Mesenchymal stem cell (in vitro differentiated cells and primary cell): ENCODE data around the gene SORBS1.

Experiments used
- DNase-seq: peaks from one replicate; pipeline ENCODE4 v3.0.0-alpha.2; 2013
- H2AFZ ChIP-seq: one replicate; pipeline ENCODE4 v1.6.1; 2013; ENCODE audit warnings: low read depth, mild to moderate bottlenecking, control low read depth, inconsistent platforms, low read length, moderate library complexity
- H2AK5ac ChIP-seq: 2 replicates; pipeline ENCODE4 v1.6.1; 2013; ENCODE audit warnings: low read length, moderate library complexity, mild to moderate bottlenecking, inconsistent platforms; ENCODE audit not compliant: severe bottlenecking
- H2BK120ac ChIP-seq: one replicate; pipeline ENCODE4 v1.6.1; 2013; ENCODE audit warnings: low read depth, mild to moderate bottlenecking, inconsistent platforms, low read length, moderate library complexity
- H2BK12ac ChIP-seq, 2 experiments: one replicate each; pipeline ENCODE4 v1.6.1; 2013; ENCODE audit warnings: inconsistent platforms in 2 of 2, low read length in 2 of 2, mild to moderate bottlenecking in 2 of 2, moderate library complexity in 2 of 2, control low read depth in 1 of 2
- H2BK15ac ChIP-seq: one replicate; pipeline ENCODE4 v1.6.1; 2013; ENCODE audit warnings: mild to moderate bottlenecking, low read depth, inconsistent platforms; ENCODE audit not compliant: poor library complexity, severe bottlenecking
- H2BK5ac ChIP-seq: 2 replicates; pipeline ENCODE4 v1.6.1; 2013; ENCODE audit warnings: low read depth, mild to moderate bottlenecking, low read length, control low read depth, inconsistent platforms; ENCODE audit not compliant: poor library complexity, severe bottlenecking
- H3K14ac ChIP-seq, 2 experiments: one replicate each; pipeline ENCODE4 v1.6.1; 2013; ENCODE audit warnings: inconsistent platforms in 2 of 2, low read length in 2 of 2, control low read depth in 1 of 2, mild to moderate bottlenecking in 1 of 2, moderate library complexity in 1 of 2
- H3K18ac ChIP-seq, 2 experiments: one replicate each; pipeline ENCODE4 v1.6.1; 2013; ENCODE audit warnings: inconsistent platforms in 2 of 2, low read length in 2 of 2, control low read depth in 1 of 2, low read depth in 1 of 2, mild to moderate bottlenecking in 1 of 2
- H3K23ac ChIP-seq, 2 experiments: one replicate each; pipeline ENCODE4 v1.6.1; 2013; ENCODE audit warnings: inconsistent platforms in 2 of 2, low read length in 2 of 2, mild to moderate bottlenecking in 2 of 2, moderate library complexity in 2 of 2, control low read depth in 1 of 2
- H3K27ac ChIP-seq: 2 replicates; pipeline ENCODE4 v1.5.1; 2013; ENCODE audit warnings: mild to moderate bottlenecking, moderate library complexity, low read length, control low read depth, inconsistent platforms; ENCODE audit not compliant: poor library complexity, severe bottlenecking
- H3K27me3 ChIP-seq, 2 experiments: 2 replicates each; pipeline versions ENCODE4 v1.6.1 to v1.7.0; 2013; ENCODE audit warnings: low read length in 2 of 2, mild to moderate bottlenecking in 2 of 2, moderate library complexity in 2 of 2, control low read depth in 1 of 2, inconsistent platforms in 1 of 2; ENCODE audit not compliant: control insufficient read depth in 1 of 2, insufficient read depth in 1 of 2
- H3K36me3 ChIP-seq, 2 experiments: 2 replicates each; pipeline versions ENCODE4 v1.6.1 to v1.7.0; 2013; ENCODE audit warnings: low read length in 2 of 2, control low read depth in 1 of 2, inconsistent platforms in 1 of 2, low read depth in 1 of 2, mild to moderate bottlenecking in 1 of 2; ENCODE audit not compliant: insufficient read depth in 2 of 2, control insufficient read depth in 1 of 2
- H3K4ac ChIP-seq, 2 experiments: one replicate each; pipeline ENCODE4 v1.6.1; 2013; ENCODE audit warnings: inconsistent platforms in 2 of 2, low read length in 2 of 2, mild to moderate bottlenecking in 2 of 2, moderate library complexity in 2 of 2, control low read depth in 1 of 2, low read depth in 1 of 2
- H3K4me1 ChIP-seq: 2 replicates; pipeline ENCODE4 v1.6.1; 2013; ENCODE audit warnings: low read depth, low read length, control low read depth; ENCODE audit not compliant: control insufficient read depth, insufficient read depth
- H3K4me2 ChIP-seq: 2 replicates; pipeline ENCODE4 v1.6.1; 2013; ENCODE audit warnings: low read length, mild to moderate bottlenecking, inconsistent platforms; ENCODE audit not compliant: poor library complexity, severe bottlenecking
- H3K4me3 ChIP-seq, 2 experiments: 2 replicates each; pipeline versions ENCODE4 v1.5.1 to v1.7.0; 2013; ENCODE audit warnings: low read length in 2 of 2, mild to moderate bottlenecking in 2 of 2, control low read depth in 1 of 2, low read depth in 1 of 2; ENCODE audit not compliant: insufficient read depth in 1 of 2
- H3K79me1 ChIP-seq: replicated peaks from 2 replicates; pipeline ENCODE4 v1.6.1; 2013; ENCODE audit warnings: mild to moderate bottlenecking, control low read depth, low read length, inconsistent platforms; ENCODE audit not compliant: poor library complexity, severe bottlenecking
- H3K9ac ChIP-seq: 2 replicates; pipeline ENCODE4 v1.7.0; 2013; ENCODE audit warnings: mild to moderate bottlenecking, low read length, moderate library complexity
- H3K9me3 ChIP-seq: 2 replicates; pipeline ENCODE4 v1.7.0; 2013; ENCODE audit warnings: mild to moderate bottlenecking, low read length; ENCODE audit not compliant: control insufficient read depth
- H4K8ac ChIP-seq: one replicate; pipeline ENCODE4 v1.6.1; 2013; ENCODE audit warnings: inconsistent platforms, mild to moderate bottlenecking, low read length, moderate library complexity
- H4K91ac ChIP-seq: one replicate; pipeline ENCODE4 v1.6.1; 2013; ENCODE audit warnings: mild to moderate bottlenecking, low read length, inconsistent platforms
- WGBS: methylation state at CpG from one replicate; pipeline ENCODE4 v1.1.7; 2013; ENCODE audit warnings: mixed read lengths; 5-methylcytosine and 5-hydroxymethylcytosine counted together

SORBS1 gene

GRCh38 chr10:95604630-95605029 is 43.5 kb upstream of the SORBS1 start:
- no peak overlapping the region for H3K4me2 ChIP-seq
- no peaks in the 10 kb centered on the region for H3K4me1 ChIP-seq
- no peak overlapping the region for H3K23ac ChIP-seq
- H3K36me3 ChIP-seq = peaks cover 42 to 49% of the 10 kb centered on the region in 2 experiments
- no peaks in the 10 kb centered on the region for H3K9me3 ChIP-seq
- no peaks in the 10 kb centered on the region for H3K27me3 ChIP-seq
- no peak overlapping the region for H2AFZ ChIP-seq
- H2BK12ac ChIP-seq = no peak overlapping the region
- H3K18ac ChIP-seq = no peak overlapping the region
- no peak overlapping the region for H3K9ac ChIP-seq
- no peak overlapping the region for H3K4me3 ChIP-seq
- H4K91ac ChIP-seq = no peak overlapping the region
- no peak overlapping the region for H3K27ac ChIP-seq
- no peak overlapping the region for H3K14ac ChIP-seq
- H4K8ac ChIP-seq = no peak overlapping the region
- no peak overlapping the region for H2BK5ac ChIP-seq
- no peak overlapping the region for H2AK5ac ChIP-seq
- no peak for DNase-seq
- no peak overlapping the region for H2BK120ac ChIP-seq
- H3K79me1 ChIP-seq = peaks cover 2% of the 10 kb centered on the region
- H2BK15ac ChIP-seq = no peak overlapping the region
- no peak overlapping the region for H3K4ac ChIP-seq

- Histone ChIP-seq H3K4me1 (no peaks in the 10 kb centered on the region), H3K23ac (no peak overlapping the region), H3K4ac (no peak overlapping the region), H2BK15ac (no peak overlapping the region), H3K4me2 (no peak overlapping the region), H3K9ac (no peak overlapping the region), H3K9me3 (no peaks in the 10 kb centered on the region), H2BK5ac (no peak overlapping the region), H3K27ac (no peak overlapping the region), H3K4me3 (no peak overlapping the region), H3K14ac (no peak overlapping the region), H2BK120ac (no peak overlapping the region), H2BK12ac (no peak overlapping the region), H3K79me1 (no peaks in the 10 kb centered on the region), H4K91ac (no peak overlapping the region), H3K36me3 (peaks cover 26 to 28% of the 10 kb centered on the region in 2 experiments), H3K18ac (no peak overlapping the region), H3K27me3 (peaks cover 0 to 3% of the 10 kb centered on the region in 2 experiments), H2AK5ac (no peak overlapping the region), H2AFZ (no peak overlapping the region), H4K8ac (no peak overlapping the region)
- WGBS = 78% methylated on average over 6 of the region's 6 CpGs
- no peak for DNase-seq
Observed at GRCh38 chr10:95602382-95602781, 41.2 kb upstream of the SORBS1 start.

- no peak overlapping the region for H2BK5ac ChIP-seq
- peaks cover 0 to 5% of the 10 kb centered on the region in 2 experiments for H3K27me3 ChIP-seq
- WGBS = 21% methylated on average over 6 of the region's 6 CpGs
- H3K18ac ChIP-seq = no peak overlapping the region
- H2BK15ac ChIP-seq = no peak overlapping the region
- no peak overlapping the region for H3K9ac ChIP-seq
- peak; percentile 85 for DNase-seq
- no peak overlapping the region for H2BK12ac ChIP-seq
- H3K4me2 ChIP-seq = no peak overlapping the region
- H3K14ac ChIP-seq = no peak overlapping the region
- no peak overlapping the region for H3K4ac ChIP-seq
- H2AK5ac ChIP-seq = no peak overlapping the region
- no peaks in the 10 kb centered on the region for H3K79me1 ChIP-seq
- H3K9me3 ChIP-seq = no peaks in the 10 kb centered on the region
- H2AFZ ChIP-seq = no peak overlapping the region
- no peak overlapping the region for H3K27ac ChIP-seq
- peaks cover 17% of the 10 kb centered on the region in 2 experiments for H3K36me3 ChIP-seq
- no peak overlapping the region for H2BK120ac ChIP-seq
- H4K91ac ChIP-seq = no peak overlapping the region
- H3K4me1 ChIP-seq = no peaks in the 10 kb centered on the region
- H4K8ac ChIP-seq = no peak overlapping the region
- H3K23ac ChIP-seq = no peak overlapping the region
- no peak overlapping the region for H3K4me3 ChIP-seq
Observed at GRCh38 chr10:95601116-95601719, 40.0 kb upstream of the SORBS1 start.

- no peaks in the 10 kb centered on the region for H3K9me3 ChIP-seq
- H2BK5ac ChIP-seq = no peak overlapping the region
- H3K23ac ChIP-seq = no peak overlapping the region
- H3K4me1 ChIP-seq = no peaks in the 10 kb centered on the region
- H2BK120ac ChIP-seq = no peak overlapping the region
- no peak overlapping the region for H2BK15ac ChIP-seq
- H2BK12ac ChIP-seq = no peak overlapping the region
- H3K14ac ChIP-seq = no peak overlapping the region
- H3K9ac ChIP-seq = no peak overlapping the region
- no peak overlapping the region for H3K4ac ChIP-seq
- no peak overlapping the region for H3K18ac ChIP-seq
- peaks cover 0 to 5% of the 10 kb centered on the region in 2 experiments for H3K27me3 ChIP-seq
- no peak overlapping the region for H2AFZ ChIP-seq
- H3K4me3 ChIP-seq = no peak overlapping the region
- peaks cover 6 to 8% of the 10 kb centered on the region in 2 experiments for H3K36me3 ChIP-seq
- H4K8ac ChIP-seq = no peak overlapping the region
- H3K27ac ChIP-seq = no peak overlapping the region
- DNase-seq = no peak
- no peak overlapping the region for H3K4me2 ChIP-seq
- H2AK5ac ChIP-seq = no peak overlapping the region
- no peaks in the 10 kb centered on the region for H3K79me1 ChIP-seq
- 86% methylated on average over 2 of the region's 4 CpGs for WGBS
- no peak overlapping the region for H4K91ac ChIP-seq
Observed at GRCh38 chr10:95600158-95600557, 39.0 kb upstream of the SORBS1 start.
